Measurements from ENCODE around the gene GPC6. TPM values are rescaled to one million over a fixed set of nuclear protein-coding genes. Genes with fewer than 3 reads are reported as not detected.

The GPC6 gene
- polyA plus RNA-seq, 1 donor from 2014 or later = 9.0 TPM

DNA sequence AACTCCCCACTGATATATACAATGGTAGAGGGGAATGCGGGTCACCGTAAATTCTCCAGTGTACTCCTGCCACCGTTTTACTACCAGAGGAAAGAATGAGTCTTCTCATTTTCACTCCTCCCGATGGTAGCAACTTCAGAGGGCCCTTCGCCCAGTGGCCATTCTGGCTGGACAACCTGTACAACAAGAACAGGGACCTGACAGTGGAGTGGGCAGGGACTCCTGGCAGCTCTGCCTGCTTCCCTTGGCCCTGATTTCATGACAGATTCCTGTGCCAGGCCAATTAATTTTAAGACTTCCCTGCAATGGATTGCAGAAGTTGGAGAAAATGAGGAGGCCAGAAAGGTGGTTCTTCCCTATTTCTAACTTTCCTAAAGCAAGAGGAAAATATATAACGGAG lies 148.9 kb downstream of the GPC6 start:
- Histone ChIP-seq H3K9ac (ENCODE audit: low read length) (no peak overlapping the region), H3K9me2 (ENCODE audit: insufficient read depth, low read length) (no peaks in the 10 kb centered on the region), H3K4me2 (ENCODE audit: low read length) (no peak overlapping the region), H3K36me3 (ENCODE audit: insufficient read depth, low read length) (no peaks in the 10 kb centered on the region), H3K27ac (ENCODE audit: low read length) (no peak overlapping the region), H3F3A (ENCODE audit: insufficient read depth, low read length, poor library complexity, severe bottlenecking) (no peaks in the 10 kb centered on the region), H2AFZ (ENCODE audit: low read depth, low read length) (no peak overlapping the region), H3K79me2 (replicated peaks; ENCODE audit: insufficient read depth, low read length) (peaks cover 2% of the 10 kb centered on the region), H3K4me3 (ENCODE audit: low read length) (no peak overlapping the region), H4K20me1 (ENCODE audit: insufficient read depth) (no peaks in the 10 kb centered on the region), H3K27me3 (ENCODE audit: insufficient read depth, low read depth, low read length) (no peaks in the 10 kb centered on the region), H3K9me3 (ENCODE audit: low read length) (no peaks in the 10 kb centered on the region)
- no peak for TF ChIP-seq TAF1 (IDR thresholded peaks at IDR 0.05; ENCODE audit: low read depth)
- no peak for TF ChIP-seq SMC3 (conservative IDR thresholded peaks at IDR 0.05; ENCODE audit: poor library complexity)
- TF ChIP-seq, protein P1, sequence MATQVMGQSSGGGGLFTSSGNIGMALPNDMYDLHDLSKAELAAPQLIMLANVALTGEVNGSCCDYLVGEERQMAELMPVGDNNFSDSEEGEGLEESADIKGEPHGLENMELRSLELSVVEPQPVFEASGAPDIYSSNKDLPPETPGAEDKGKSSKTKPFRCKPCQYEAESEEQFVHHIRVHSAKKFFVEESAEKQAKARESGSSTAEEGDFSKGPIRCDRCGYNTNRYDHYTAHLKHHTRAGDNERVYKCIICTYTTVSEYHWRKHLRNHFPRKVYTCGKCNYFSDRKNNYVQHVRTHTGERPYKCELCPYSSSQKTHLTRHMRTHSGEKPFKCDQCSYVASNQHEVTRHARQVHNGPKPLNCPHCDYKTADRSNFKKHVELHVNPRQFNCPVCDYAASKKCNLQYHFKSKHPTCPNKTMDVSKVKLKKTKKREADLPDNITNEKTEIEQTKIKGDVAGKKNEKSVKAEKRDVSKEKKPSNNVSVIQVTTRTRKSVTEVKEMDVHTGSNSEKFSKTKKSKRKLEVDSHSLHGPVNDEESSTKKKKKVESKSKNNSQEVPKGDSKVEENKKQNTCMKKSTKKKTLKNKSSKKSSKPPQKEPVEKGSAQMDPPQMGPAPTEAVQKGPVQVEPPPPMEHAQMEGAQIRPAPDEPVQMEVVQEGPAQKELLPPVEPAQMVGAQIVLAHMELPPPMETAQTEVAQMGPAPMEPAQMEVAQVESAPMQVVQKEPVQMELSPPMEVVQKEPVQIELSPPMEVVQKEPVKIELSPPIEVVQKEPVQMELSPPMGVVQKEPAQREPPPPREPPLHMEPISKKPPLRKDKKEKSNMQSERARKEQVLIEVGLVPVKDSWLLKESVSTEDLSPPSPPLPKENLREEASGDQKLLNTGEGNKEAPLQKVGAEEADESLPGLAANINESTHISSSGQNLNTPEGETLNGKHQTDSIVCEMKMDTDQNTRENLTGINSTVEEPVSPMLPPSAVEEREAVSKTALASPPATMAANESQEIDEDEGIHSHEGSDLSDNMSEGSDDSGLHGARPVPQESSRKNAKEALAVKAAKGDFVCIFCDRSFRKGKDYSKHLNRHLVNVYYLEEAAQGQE (IDR thresholded peaks at IDR 0.05; ENCODE audit: borderline replicate concordance) = no peak
- no peak for TF ChIP-seq POLR2AphosphoS5 (IDR thresholded peaks at IDR 0.05)
- no peak for TF ChIP-seq MXI1 (conservative IDR thresholded peaks at IDR 0.05; ENCODE audit: poor library complexity, severe bottlenecking)
- no peak for TF ChIP-seq RAD21 (conservative IDR thresholded peaks at IDR 0.05)
- TF ChIP-seq, protein P2, sequence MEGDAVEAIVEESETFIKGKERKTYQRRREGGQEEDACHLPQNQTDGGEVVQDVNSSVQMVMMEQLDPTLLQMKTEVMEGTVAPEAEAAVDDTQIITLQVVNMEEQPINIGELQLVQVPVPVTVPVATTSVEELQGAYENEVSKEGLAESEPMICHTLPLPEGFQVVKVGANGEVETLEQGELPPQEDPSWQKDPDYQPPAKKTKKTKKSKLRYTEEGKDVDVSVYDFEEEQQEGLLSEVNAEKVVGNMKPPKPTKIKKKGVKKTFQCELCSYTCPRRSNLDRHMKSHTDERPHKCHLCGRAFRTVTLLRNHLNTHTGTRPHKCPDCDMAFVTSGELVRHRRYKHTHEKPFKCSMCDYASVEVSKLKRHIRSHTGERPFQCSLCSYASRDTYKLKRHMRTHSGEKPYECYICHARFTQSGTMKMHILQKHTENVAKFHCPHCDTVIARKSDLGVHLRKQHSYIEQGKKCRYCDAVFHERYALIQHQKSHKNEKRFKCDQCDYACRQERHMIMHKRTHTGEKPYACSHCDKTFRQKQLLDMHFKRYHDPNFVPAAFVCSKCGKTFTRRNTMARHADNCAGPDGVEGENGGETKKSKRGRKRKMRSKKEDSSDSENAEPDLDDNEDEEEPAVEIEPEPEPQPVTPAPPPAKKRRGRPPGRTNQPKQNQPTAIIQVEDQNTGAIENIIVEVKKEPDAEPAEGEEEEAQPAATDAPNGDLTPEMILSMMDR (IDR thresholded peaks at IDR 0.05; ENCODE audit: poor library complexity, severe bottlenecking) = no peak
- TF ChIP-seq EP300 (conservative IDR thresholded peaks at IDR 0.05; ENCODE audit: poor library complexity, severe bottlenecking) = no peak
- TF ChIP-seq EZH2 (IDR thresholded peaks at IDR 0.05; ENCODE audit: borderline replicate concordance, insufficient read depth, low read length, poor library complexity, severe bottlenecking) = no peak

DNA sequence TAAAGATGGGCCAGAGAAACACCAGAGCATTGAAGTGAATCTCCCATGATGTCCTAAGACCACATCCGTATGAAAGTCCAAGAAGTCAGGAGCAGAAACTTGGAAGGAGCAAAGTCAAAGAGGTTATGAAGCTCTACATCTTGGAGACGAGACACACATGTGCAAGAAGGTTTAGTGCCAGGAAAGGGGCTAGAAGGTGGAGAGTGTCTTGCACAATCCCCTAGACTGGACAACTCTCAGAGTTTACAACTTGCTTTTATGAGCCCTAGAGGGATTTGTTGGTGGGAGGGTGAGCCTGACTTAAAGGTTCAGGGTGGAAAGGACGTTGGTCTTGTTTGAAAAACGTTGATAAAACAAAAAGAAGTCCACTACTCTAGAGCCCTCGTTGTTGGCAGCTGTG lies 150.6 kb downstream of the GPC6 start:
- Histone ChIP-seq H3K9ac (ENCODE audit: low read length) (no peak overlapping the region), H2AFZ (ENCODE audit: low read depth, low read length) (no peak overlapping the region), H3K27me3 (ENCODE audit: insufficient read depth, low read depth, low read length) (no peaks in the 10 kb centered on the region), H3F3A (ENCODE audit: insufficient read depth, low read length, poor library complexity, severe bottlenecking) (no peaks in the 10 kb centered on the region), H3K36me3 (ENCODE audit: insufficient read depth, low read length) (no peaks in the 10 kb centered on the region), H3K79me2 (replicated peaks; ENCODE audit: insufficient read depth, low read length) (peaks cover 6% of the 10 kb centered on the region), H4K20me1 (ENCODE audit: insufficient read depth) (no peaks in the 10 kb centered on the region), H3K27ac (ENCODE audit: low read length) (no peak overlapping the region), H3K9me3 (ENCODE audit: low read length) (no peaks in the 10 kb centered on the region), H3K9me2 (ENCODE audit: insufficient read depth, low read length) (no peaks in the 10 kb centered on the region), H3K4me3 (ENCODE audit: low read length) (no peak overlapping the region), H3K4me2 (ENCODE audit: low read length) (no peak overlapping the region)
- no peak for TF ChIP-seq EZH2 (IDR thresholded peaks at IDR 0.05; ENCODE audit: borderline replicate concordance, insufficient read depth, low read length, poor library complexity, severe bottlenecking)
- TF ChIP-seq RAD21 (conservative IDR thresholded peaks at IDR 0.05) = no peak
- no peak for TF ChIP-seq SMC3 (conservative IDR thresholded peaks at IDR 0.05; ENCODE audit: poor library complexity)
- no peak for TF ChIP-seq TAF1 (IDR thresholded peaks at IDR 0.05; ENCODE audit: low read depth)
- no peak for TF ChIP-seq EP300 (conservative IDR thresholded peaks at IDR 0.05; ENCODE audit: poor library complexity, severe bottlenecking)
- no peak for TF ChIP-seq MXI1 (conservative IDR thresholded peaks at IDR 0.05; ENCODE audit: poor library complexity, severe bottlenecking)
- TF ChIP-seq, protein P1 (IDR thresholded peaks at IDR 0.05; ENCODE audit: borderline replicate concordance) = no peak
- TF ChIP-seq POLR2AphosphoS5 (IDR thresholded peaks at IDR 0.05) = no peak
- TF ChIP-seq, protein P2 (IDR thresholded peaks at IDR 0.05; ENCODE audit: poor library complexity, severe bottlenecking) = no peak

All from neural cell (in vitro differentiated cells).